GM18909 (cell line): ENCODE data around the gene SH3PXD2A.
A peak's percentile ranks its signal among the peaks of the same experiment; 100 is the strongest.

Experiments used
- ATAC-seq: cut with Tn5 transposase; IDR thresholded peaks from one replicate; pipeline ENCODE4 v1.9.1; 2021; ENCODE audit warnings: mild to moderate bottlenecking; ENCODE audit not compliant: unreplicated experiment, poor library complexity

Gene SH3PXD2A

GRCh38 chr10:103696411-103697145 is 158.8 kb downstream of the SH3PXD2A start:
- peak; percentile 45 for ATAC-seq

GRCh38 chr10:103696094-103696410 is 159.3 kb downstream of the SH3PXD2A start:
- no peak for ATAC-seq

GRCh38 chr10:103695584-103696005 is 159.8 kb downstream of the SH3PXD2A start:
- no peak for ATAC-seq

GRCh38 chr10:103693812-103694205 is 161.6 kb downstream of the SH3PXD2A start:
- ATAC-seq, result no peak

- peak; percentile 24 for ATAC-seq
These were observed 162.2 kb downstream of the SH3PXD2A start for GRCh38 chr10:103692952-103693811.

GRCh38 chr10:103692436-103692951 is 162.9 kb downstream of the SH3PXD2A start:
- ATAC-seq, result peak; percentile 59

- peak; percentile 34 for ATAC-seq
These were observed 163.5 kb downstream of the SH3PXD2A start for GRCh38 chr10:103691723-103692435.

- no peak for ATAC-seq
These were observed 164.1 kb downstream of the SH3PXD2A start for GRCh38 chr10:103691267-103691666.

GRCh38 chr10:103690281-103690680 is 165.1 kb downstream of the SH3PXD2A start:
- no peak for ATAC-seq

GRCh38 chr10:103688491-103688890 is 166.9 kb downstream of the SH3PXD2A start:
- no peak for ATAC-seq

GRCh38 chr10:103687718-103688117 is 167.7 kb downstream of the SH3PXD2A start:
- no peak for ATAC-seq

- ATAC-seq, result no peak
These were observed 168.2 kb downstream of the SH3PXD2A start for GRCh38 chr10:103687172-103687571.

GRCh38 chr10:103685880-103686669 is 169.3 kb downstream of the SH3PXD2A start:
- ATAC-seq, result peak; percentile 82

- no peak for ATAC-seq
These were observed 171.5 kb downstream of the SH3PXD2A start for GRCh38 chr10:103683851-103684250.

- no peak for ATAC-seq
These were observed 172.7 kb downstream of the SH3PXD2A start for GRCh38 chr10:103682631-103683030.

GRCh38 chr10:103681617-103682399 is 173.6 kb downstream of the SH3PXD2A start:
- ATAC-seq, result no peak

GRCh38 chr10:103680869-103681236 is 174.5 kb downstream of the SH3PXD2A start:
- no peak for ATAC-seq

GRCh38 chr10:103679096-103679790 is 176.1 kb downstream of the SH3PXD2A start:
- peak; percentile 82 for ATAC-seq

- peak; percentile 59 for ATAC-seq
These were observed 177.2 kb downstream of the SH3PXD2A start for GRCh38 chr10:103678178-103678526.
